ENCODE results near the gene RNF8. TPM values are rescaled to one million over a fixed set of nuclear protein-coding genes. Genes with fewer than 3 reads are reported as not detected.

RNF8 gene, protein sequence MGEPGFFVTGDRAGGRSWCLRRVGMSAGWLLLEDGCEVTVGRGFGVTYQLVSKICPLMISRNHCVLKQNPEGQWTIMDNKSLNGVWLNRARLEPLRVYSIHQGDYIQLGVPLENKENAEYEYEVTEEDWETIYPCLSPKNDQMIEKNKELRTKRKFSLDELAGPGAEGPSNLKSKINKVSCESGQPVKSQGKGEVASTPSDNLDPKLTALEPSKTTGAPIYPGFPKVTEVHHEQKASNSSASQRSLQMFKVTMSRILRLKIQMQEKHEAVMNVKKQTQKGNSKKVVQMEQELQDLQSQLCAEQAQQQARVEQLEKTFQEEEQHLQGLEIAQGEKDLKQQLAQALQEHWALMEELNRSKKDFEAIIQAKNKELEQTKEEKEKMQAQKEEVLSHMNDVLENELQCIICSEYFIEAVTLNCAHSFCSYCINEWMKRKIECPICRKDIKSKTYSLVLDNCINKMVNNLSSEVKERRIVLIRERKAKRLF
- total RNA-seq: 13.4 and 20.0 TPM in 2 replicates

DNA sequence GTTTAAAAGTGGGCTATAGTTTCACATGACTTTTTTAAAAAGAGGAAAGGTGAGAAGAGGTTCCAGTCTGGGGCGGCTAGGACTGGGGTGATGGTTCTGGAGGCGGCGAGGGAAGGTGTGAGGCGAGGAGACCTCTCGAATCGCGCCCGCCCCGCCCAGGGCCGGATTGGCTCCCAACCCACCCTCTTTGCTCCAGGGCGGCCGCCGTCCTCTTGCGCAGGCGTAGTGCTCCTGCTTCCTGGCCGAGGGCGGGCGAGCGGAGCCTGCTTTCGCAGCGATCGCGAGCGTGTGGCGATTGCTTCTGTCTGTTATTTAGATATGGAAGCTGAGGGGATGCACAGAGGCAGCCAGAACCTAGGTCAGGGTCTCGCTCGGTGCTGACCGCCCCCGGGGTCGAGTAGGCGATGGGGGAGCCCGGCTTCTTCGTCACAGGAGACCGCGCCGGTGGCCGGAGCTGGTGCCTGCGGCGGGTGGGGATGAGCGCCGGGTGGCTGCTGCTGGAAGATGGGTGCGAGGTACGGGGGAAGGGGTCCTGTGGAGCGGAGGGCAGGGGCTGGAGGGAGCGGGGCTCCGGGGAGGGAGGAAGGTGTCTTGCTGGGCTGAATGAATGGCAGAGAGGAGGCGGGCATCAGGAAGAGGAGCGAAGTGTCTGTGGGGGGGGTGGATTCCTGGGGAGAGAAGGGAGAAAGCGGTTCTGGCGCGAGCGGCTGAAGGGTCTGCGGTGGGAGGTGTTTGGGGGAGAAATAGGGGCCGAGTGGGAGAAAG, at the start of gene RNF8:
RNF8 (plus strand) TSS at position 223 of the 765 bp plus-strand sequence; CDS start at position 405, 182 bp downstream.

DNA sequence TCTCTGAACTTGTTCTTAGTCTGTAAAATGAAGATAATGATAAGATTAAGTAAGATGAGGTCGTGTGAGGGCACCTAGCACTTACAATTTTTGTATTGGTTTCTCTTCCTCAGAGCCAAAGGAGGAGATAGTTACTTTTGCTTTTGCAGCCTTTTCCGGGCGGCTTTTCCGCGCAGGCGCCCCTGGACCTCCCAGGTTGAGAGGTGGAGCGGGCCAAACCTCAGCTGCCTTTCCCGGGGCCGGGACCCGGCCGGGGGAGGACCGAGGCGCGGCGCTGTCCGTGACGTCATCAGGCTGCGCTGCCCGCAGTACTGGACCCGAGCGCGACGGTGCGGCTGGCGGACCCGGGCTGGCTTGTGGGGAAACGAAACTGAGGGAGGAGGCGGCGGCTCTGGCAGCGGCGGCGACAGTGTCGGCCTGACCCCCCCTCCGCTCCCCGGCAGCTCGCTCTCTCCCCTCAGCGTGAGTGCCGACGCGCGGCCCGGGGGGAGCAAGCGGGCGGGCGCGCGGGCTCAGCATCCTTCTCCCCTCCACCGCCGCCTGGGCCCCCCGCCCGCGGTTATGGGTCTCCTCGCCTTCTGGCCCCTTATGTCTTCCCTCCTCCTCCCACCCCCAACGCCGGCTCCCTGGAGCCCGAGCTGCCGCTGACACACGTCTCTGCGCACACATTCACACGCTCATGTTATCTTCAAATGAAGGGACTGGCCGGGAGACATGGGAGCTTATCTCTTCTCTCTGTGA, 79.3 kb downstream of the RNF8 start, which contains the start of gene CMTR1:
CMTR1 (plus strand) TSS at position 306 of the 741 bp plus-strand sequence. CDS start 2,409 bp downstream, outside the sequence.

Small RNA genes within 50 kb of the gene (small RNA-seq; reads per million reads assigned to genes)
- gene RN7SL273P: not detected

Other genes starting within 250 kb of the RNF8 start
- 5.5 and 8.6 TPM in 2 replicates for gene PIM1, start 183.8 kb upstream of the RNF8 start, total RNA-seq
- 5.9 and 6.7 TPM in 2 replicates for gene TBC1D22B, start 96.2 kb upstream of the RNF8 start, total RNA-seq
- gene TMEM217, start 95.8 kb upstream of the RNF8 start, total RNA-seq: 2.4 and 3.5 TPM in 2 replicates
- 29.2 and 30.2 TPM in 2 replicates for gene CMTR1, start 79.2 kb downstream of the RNF8 start, total RNA-seq
- 7.5 and 24.1 TPM in 2 replicates for gene CCDC167, start 145.9 kb downstream of the RNF8 start, total RNA-seq